ENCODE results near the gene YJEFN3. TPM values are rescaled to one million over a fixed set of nuclear protein-coding genes. Genes with fewer than 3 reads are reported as not detected.

YJEFN3 gene
- total and polyA plus RNA-seq, 10 donors, result 1.3 to 22.7 (median 3.9) TPM

GRCh38 chr19:19538061-19538784, 9.5 kb downstream of the YJEFN3 start, which contains the start of gene CILP2:
CILP2 (plus strand) TSS chr19:19538265; CDS start chr19:19538350, 85 bp downstream.
- Histone ChIP-seq H3K27me3 (replicated peaks in 1 of 7) (peaks cover 0 to 68% (median 48%) of the 10 kb centered on the region in 7 donors), H3K4me1 (peaks cover 10 to 57% (median 35%) of the 10 kb centered on the region in 6 donors), H3K9me3 (peaks cover 0 to 7% (median 0%) of the 10 kb centered on the region in 8 donors), H3K36me3 (peaks cover 0 to 6% (median 0%) of the 10 kb centered on the region in 6 donors), H3K4me3 (peak within 1 kb of the TSS in 5 of 8 donors; percentile 13 to 53 (median 28)), H3K27ac (no peak within 1 kb of the TSS)
- no peak for DNase-seq
- intact Hi-C loops (cut with DNase I; ENCODE audit: low total_unique reads), result no loop called here
- WGBS, 5 donors, result 5 to 12% (median 8%) methylated on average over 14 to 56 of the region's 56 CpGs
- TF ChIP-seq POLR2AphosphoS5 (IDR thresholded peaks at IDR 0.05) (peak in 1 of 3 donors; percentile 31), POLR2A (IDR thresholded peaks at IDR 0.05) (no peak)

GRCh38 chr19:19538785-19539166, 10.1 kb downstream of the YJEFN3 start:
- H3K27ac ChIP-seq, result no peak overlapping the region
- TF ChIP-seq POLR2A (IDR thresholded peaks at IDR 0.05) (no peak), CTCF (IDR thresholded peaks at IDR 0.05 in 8 of 11, conservative IDR thresholded peaks at IDR 0.05 in 3 of 11) (no peak), POLR2AphosphoS5 (IDR thresholded peaks at IDR 0.05) (no peak)
- DNase-seq, result no peak
- H3K9me3 ChIP-seq, result peaks cover 0 to 7% (median 0%) of the 10 kb centered on the region in 8 donors
- intact Hi-C loops (cut with DNase I; ENCODE audit: low total_unique reads), result no loop called here
- peaks cover 0 to 6% (median 0%) of the 10 kb centered on the region in 6 donors for H3K36me3 ChIP-seq
- peaks cover 10 to 58% (median 35%) of the 10 kb centered on the region in 6 donors for H3K4me1 ChIP-seq
- whole genome bisulfite sequencing, 5 donors, result 30 to 43% (median 32%) methylated on average over 5 to 7 of the region's 7 CpGs
- peak overlapping the region in 1 of 8 donors; percentile 53 for H3K4me3 ChIP-seq
- peaks cover 0 to 74% (median 52%) of the 10 kb centered on the region in 7 donors for H3K27me3 ChIP-seq (replicated peaks in 1 of 7)

- Histone ChIP-seq H3K4me1 (peaks cover 10 to 58% (median 35%) of the 10 kb centered on the region in 6 donors), H3K36me3 (peaks cover 0 to 6% (median 0%) of the 10 kb centered on the region in 6 donors), H3K27me3 (replicated peaks in 1 of 7) (peaks cover 0 to 83% (median 54%) of the 10 kb centered on the region in 7 donors), H3K27ac (no peak overlapping the region), H3K4me3 (peak overlapping the region in 1 of 8 donors; percentile 64), H3K9me3 (peaks cover 0 to 7% (median 0%) of the 10 kb centered on the region in 8 donors)
- intact Hi-C loops (cut with DNase I; ENCODE audit: low total_unique reads), result no loop called here
- WGBS, 5 donors, result 21 to 53% (median 35%) methylated on average over 16 to 19 of the region's 19 CpGs
- no peak for TF ChIP-seq POLR2A (IDR thresholded peaks at IDR 0.05)
- TF ChIP-seq POLR2AphosphoS5 (IDR thresholded peaks at IDR 0.05), result no peak
- no peak for TF ChIP-seq CTCF (IDR thresholded peaks at IDR 0.05 in 8 of 11, conservative IDR thresholded peaks at IDR 0.05 in 3 of 11)
- no peak for DNase-seq
Measured at GRCh38 chr19:19539698-19540063, 11.0 kb downstream of the YJEFN3 start.

GRCh38 chr19:19540064-19540714, 11.5 kb downstream of the YJEFN3 start:
- no peak for TF ChIP-seq CTCF (IDR thresholded peaks at IDR 0.05 in 8 of 11, conservative IDR thresholded peaks at IDR 0.05 in 3 of 11)
- TF ChIP-seq POLR2AphosphoS5 (IDR thresholded peaks at IDR 0.05), result peak in 1 of 3 donors; percentile 43
- TF ChIP-seq POLR2A (IDR thresholded peaks at IDR 0.05), result no peak

More at GRCh38 chr19:19540064-19540714, 11.5 kb downstream of the YJEFN3 start:
- H3K4me1 ChIP-seq, result peaks cover 10 to 58% (median 35%) of the 10 kb centered on the region in 6 donors
- peaks cover 0 to 88% (median 54%) of the 10 kb centered on the region in 7 donors for H3K27me3 ChIP-seq (replicated peaks in 1 of 7)
- peak overlapping the region in 2 of 8 donors; percentile 41 to 48 for H3K27ac ChIP-seq
- DNase-seq, result peak; percentile 92
- H3K4me3 ChIP-seq, result peak overlapping the region in 5 of 8 donors; percentile 6 to 64 (median 29)
- WGBS, 5 donors, result 9 to 20% (median 11%) methylated on average over 26 to 74 of the region's 74 CpGs
- peaks cover 0 to 7% (median 0%) of the 10 kb centered on the region in 8 donors for H3K9me3 ChIP-seq
- peaks cover 0 to 6% (median 0%) of the 10 kb centered on the region in 6 donors for H3K36me3 ChIP-seq
- intact Hi-C loops (cut with DNase I; ENCODE audit: low total_unique reads), result no loop called here
